Lower lobe of right lung (tissue), 2 donors: ENCODE data around the gene ACKR2. TPM values are rescaled to one million over a fixed set of nuclear protein-coding genes. Genes with fewer than 3 reads are reported as not detected.

ENCODE experiments used
- ATAC-seq, 2 donors: fragments of 200-7000 bp; cut with Tn5 transposase; one replicate each; pipeline ENCODE4 v1.9.1; 2020 to 2022; ENCODE audit warnings: mild to moderate bottlenecking in 2 of 2, moderate library complexity in 2 of 2
- DNase-seq: peaks from one replicate; pipeline ENCODE4 v3.0.0-alpha.2; 2020
- H3K27ac ChIP-seq: fragments of 200-600 bp; one replicate; pipeline ENCODE4 v1.8.0; 2022
- H3K27me3 ChIP-seq: fragments of 200-600 bp; one replicate; pipeline ENCODE4 v1.8.0; 2022; ENCODE audit warnings: low read depth
- H3K36me3 ChIP-seq: fragments of 200-600 bp; one replicate; pipeline ENCODE4 v1.8.0; 2022; ENCODE audit warnings: mild to moderate bottlenecking
- H3K4me1 ChIP-seq: fragments of 200-600 bp; one replicate; pipeline ENCODE4 v1.8.0; 2022
- H3K4me3 ChIP-seq: fragments of 200-600 bp; one replicate; pipeline ENCODE4 v1.8.0; 2022; ENCODE audit warnings: mild to moderate bottlenecking
- H3K9me3 ChIP-seq: fragments of 200-600 bp; one replicate; pipeline ENCODE4 v1.8.0; 2022
- intact Hi-C: fragments of 100-400 bp; cut with DNase I; formaldehyde crosslinking; loops from one replicate; pipeline ENCODE4 v1.11.0; 2022
- total RNA-seq: library from RNA; stranded (reverse); fragmentation: NEBNext Ultra II Directional; extraction: Animal tissue kit (Norgen Biotek cat#: 25700); gene quantifications from one replicate; pipeline ENCODE4 v1.2.1, GENCODE V29; 2021
- TF ChIP-seq, protein P1 (sequence below): fragments of 200-600 bp; IDR thresholded peaks from one replicate; pipeline ENCODE4 v1.8.0; 2022; ENCODE audit warnings: antibody characterized with exemption, mild to moderate bottlenecking
- donor health status: DM: no; HTN: yes; CAD: no; lungs with severe emphysema.

ACKR2 gene
- total RNA-seq, 1 donor from 2014 or later = 5.3 TPM

DNA sequence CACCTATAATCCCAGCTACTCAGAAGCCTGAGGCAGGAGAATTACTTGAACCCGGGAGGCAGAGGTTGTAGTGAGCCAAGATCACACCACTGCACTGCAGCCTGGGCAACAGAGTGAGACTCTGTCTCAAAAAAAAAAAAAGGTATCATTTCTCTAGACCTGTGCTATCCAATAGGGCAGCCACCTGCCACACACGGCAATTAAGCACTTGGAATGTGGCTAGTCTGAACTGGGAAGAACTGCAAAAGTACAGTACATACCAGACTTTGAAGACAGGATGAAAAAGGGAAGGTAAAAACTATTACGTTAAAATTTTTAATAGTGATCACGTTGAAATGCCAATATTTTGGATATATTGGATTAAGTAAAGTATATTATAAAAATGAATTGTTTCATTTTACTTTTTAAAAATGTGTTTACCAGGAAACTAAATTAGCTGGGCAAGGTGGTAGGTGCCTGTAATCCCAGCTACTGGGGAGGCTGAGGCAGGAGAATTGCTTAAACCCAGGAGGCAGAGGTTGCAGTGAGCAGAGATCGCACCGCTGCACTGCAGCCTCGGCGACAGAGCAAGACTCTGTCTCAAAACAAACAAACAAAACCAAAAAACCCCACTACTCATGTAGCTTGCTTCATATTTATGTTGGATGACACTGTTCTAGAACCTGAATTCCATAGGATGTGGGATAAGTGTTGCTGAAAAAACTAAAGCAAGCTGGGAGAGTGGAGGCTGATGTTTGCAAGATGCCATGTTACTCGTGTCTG is 64.2 kb downstream of the ACKR2 start:
- H3K4me1 ChIP-seq = peaks cover 7% of the 10 kb centered on the region
- TF ChIP-seq, protein P1, sequence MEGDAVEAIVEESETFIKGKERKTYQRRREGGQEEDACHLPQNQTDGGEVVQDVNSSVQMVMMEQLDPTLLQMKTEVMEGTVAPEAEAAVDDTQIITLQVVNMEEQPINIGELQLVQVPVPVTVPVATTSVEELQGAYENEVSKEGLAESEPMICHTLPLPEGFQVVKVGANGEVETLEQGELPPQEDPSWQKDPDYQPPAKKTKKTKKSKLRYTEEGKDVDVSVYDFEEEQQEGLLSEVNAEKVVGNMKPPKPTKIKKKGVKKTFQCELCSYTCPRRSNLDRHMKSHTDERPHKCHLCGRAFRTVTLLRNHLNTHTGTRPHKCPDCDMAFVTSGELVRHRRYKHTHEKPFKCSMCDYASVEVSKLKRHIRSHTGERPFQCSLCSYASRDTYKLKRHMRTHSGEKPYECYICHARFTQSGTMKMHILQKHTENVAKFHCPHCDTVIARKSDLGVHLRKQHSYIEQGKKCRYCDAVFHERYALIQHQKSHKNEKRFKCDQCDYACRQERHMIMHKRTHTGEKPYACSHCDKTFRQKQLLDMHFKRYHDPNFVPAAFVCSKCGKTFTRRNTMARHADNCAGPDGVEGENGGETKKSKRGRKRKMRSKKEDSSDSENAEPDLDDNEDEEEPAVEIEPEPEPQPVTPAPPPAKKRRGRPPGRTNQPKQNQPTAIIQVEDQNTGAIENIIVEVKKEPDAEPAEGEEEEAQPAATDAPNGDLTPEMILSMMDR = no peak
- no peaks in the 10 kb centered on the region for H3K9me3 ChIP-seq
- H3K36me3 ChIP-seq = no peaks in the 10 kb centered on the region
- no peaks in the 10 kb centered on the region for H3K27me3 ChIP-seq
- no peak overlapping the region for H3K4me3 ChIP-seq
- intact Hi-C loops = no loop called here
- H3K27ac ChIP-seq = no peak overlapping the region
- DNase-seq = no peak
- ATAC-seq = no peak

- H3K4me1 ChIP-seq = peaks cover 7% of the 10 kb centered on the region
- H3K4me3 ChIP-seq = no peak overlapping the region
- no peak for ATAC-seq
- no peaks in the 10 kb centered on the region for H3K9me3 ChIP-seq
- no peaks in the 10 kb centered on the region for H3K27me3 ChIP-seq
- no peak overlapping the region for H3K27ac ChIP-seq
- intact Hi-C loops = no loop called here
- TF ChIP-seq, protein P1 = no peak
- DNase-seq = no peak
- no peaks in the 10 kb centered on the region for H3K36me3 ChIP-seq
Measured at GRCh38 chr3:42874749-42875148, 65.5 kb downstream of the ACKR2 start.

GRCh38 chr3:42875325-42876151 is 66.3 kb downstream of the ACKR2 start, which contains the start of gene CYP8B1:
Gene CYP8B1, minus strand, starts transcription at chr3:42875879. Its CDS starts 63 bp downstream, at chr3:42875816.
- H3K4me1 ChIP-seq = peaks cover 10% of the 10 kb centered on the region
- H3K27me3 ChIP-seq = no peaks in the 10 kb centered on the region
- H3K27ac ChIP-seq = no peak within 1 kb of the TSS
- no peak within 1 kb of the TSS for H3K4me3 ChIP-seq
- no peaks in the 10 kb centered on the region for H3K36me3 ChIP-seq
- H3K9me3 ChIP-seq = no peaks in the 10 kb centered on the region
- intact Hi-C loops = no loop called here
- ATAC-seq (no peak), DNase-seq (no peak)
- TF ChIP-seq, protein P1 = no peak

DNA sequence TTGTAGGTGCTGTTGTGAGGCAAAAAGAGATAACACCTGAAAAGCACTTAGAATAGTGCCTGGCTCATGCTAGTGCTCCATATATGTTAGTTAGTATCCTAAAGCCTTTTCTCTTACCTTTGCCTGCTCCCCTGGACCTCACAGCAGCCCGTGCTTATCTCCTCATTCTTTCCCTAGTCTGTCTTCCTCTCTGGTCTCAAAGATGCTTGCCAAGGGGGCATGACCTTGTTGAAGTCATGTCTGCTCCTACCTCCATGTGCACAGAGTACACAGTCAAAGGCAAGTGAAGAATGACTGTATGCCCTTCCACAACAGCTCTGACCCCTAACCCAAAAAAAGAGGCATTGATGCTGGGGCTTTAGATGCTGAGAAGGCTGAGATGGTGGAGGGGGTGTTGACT is 67.2 kb downstream of the ACKR2 start:
- H3K9me3 ChIP-seq = no peaks in the 10 kb centered on the region
- no peaks in the 10 kb centered on the region for H3K36me3 ChIP-seq
- intact Hi-C loops = no loop called here
- no peak for ATAC-seq
- H3K27ac ChIP-seq = no peak overlapping the region
- H3K4me3 ChIP-seq = no peak overlapping the region
- TF ChIP-seq, protein P1 = no peak
- H3K4me1 ChIP-seq = peaks cover 10% of the 10 kb centered on the region
- no peaks in the 10 kb centered on the region for H3K27me3 ChIP-seq
- no peak for DNase-seq

- TF ChIP-seq, protein P1 = no peak
- Histone ChIP-seq H3K27ac (no peak overlapping the region), H3K9me3 (no peaks in the 10 kb centered on the region), H3K27me3 (no peaks in the 10 kb centered on the region), H3K4me3 (no peak overlapping the region), H3K36me3 (no peaks in the 10 kb centered on the region), H3K4me1 (peaks cover 5% of the 10 kb centered on the region)
- ATAC-seq (no peak), DNase-seq (no peak)
- intact Hi-C loops = no loop called here
Measured at GRCh38 chr3:42876940-42877720, 67.9 kb downstream of the ACKR2 start.
